Nephron progenitor cell (in vitro differentiated cells): Measurements from ENCODE around the gene FHIP1B.

Experiments
- DNase-seq: peaks from one replicate; pipeline ENCODE4 v3.0.0; 2021
- H3K27ac Mint-ChIP-seq: 2 replicates; pipeline ENCODE4 v1.8.0; 2021; ENCODE audit warnings: mild to moderate bottlenecking, moderate library complexity, mixed read lengths
- H3K27me3 Mint-ChIP-seq: 2 replicates; pipeline ENCODE4 v1.8.0; 2021; ENCODE audit warnings: mild to moderate bottlenecking, low read depth, mixed read lengths; ENCODE audit not compliant: poor library complexity
- H3K36me3 Mint-ChIP-seq: 2 replicates; pipeline ENCODE4 v1.8.0; 2021; ENCODE audit warnings: low read depth, mixed read lengths
- H3K4me1 Mint-ChIP-seq: 2 replicates; pipeline ENCODE4 v1.8.0; 2021; ENCODE audit warnings: mixed read lengths
- H3K4me3 Mint-ChIP-seq: 2 replicates; pipeline ENCODE4 v1.8.0; 2021; ENCODE audit warnings: mild to moderate bottlenecking, moderate library complexity, mixed read lengths
- H3K9me3 Mint-ChIP-seq: 2 replicates; pipeline ENCODE4 v1.8.0; 2021; ENCODE audit warnings: mild to moderate bottlenecking, moderate library complexity, mixed read lengths
- TF ChIP-seq, protein P1 (sequence below): fragments of 200-600 bp; sonication (generic); IDR thresholded peaks from 2 replicates; pipeline ENCODE4 v1.5.0; 2021; ENCODE audit warnings: antibody characterized with exemption

The FHIP1B gene

GRCh38 chr11:6225024-6225423 lies 9.4 kb downstream of the FHIP1B start:
- H3K36me3 Mint-ChIP-seq: peaks cover 22% of the 10 kb centered on the region
- TF ChIP-seq, protein P1, sequence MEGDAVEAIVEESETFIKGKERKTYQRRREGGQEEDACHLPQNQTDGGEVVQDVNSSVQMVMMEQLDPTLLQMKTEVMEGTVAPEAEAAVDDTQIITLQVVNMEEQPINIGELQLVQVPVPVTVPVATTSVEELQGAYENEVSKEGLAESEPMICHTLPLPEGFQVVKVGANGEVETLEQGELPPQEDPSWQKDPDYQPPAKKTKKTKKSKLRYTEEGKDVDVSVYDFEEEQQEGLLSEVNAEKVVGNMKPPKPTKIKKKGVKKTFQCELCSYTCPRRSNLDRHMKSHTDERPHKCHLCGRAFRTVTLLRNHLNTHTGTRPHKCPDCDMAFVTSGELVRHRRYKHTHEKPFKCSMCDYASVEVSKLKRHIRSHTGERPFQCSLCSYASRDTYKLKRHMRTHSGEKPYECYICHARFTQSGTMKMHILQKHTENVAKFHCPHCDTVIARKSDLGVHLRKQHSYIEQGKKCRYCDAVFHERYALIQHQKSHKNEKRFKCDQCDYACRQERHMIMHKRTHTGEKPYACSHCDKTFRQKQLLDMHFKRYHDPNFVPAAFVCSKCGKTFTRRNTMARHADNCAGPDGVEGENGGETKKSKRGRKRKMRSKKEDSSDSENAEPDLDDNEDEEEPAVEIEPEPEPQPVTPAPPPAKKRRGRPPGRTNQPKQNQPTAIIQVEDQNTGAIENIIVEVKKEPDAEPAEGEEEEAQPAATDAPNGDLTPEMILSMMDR: no peak
- no peak overlapping the region for H3K27ac Mint-ChIP-seq
- H3K9me3 Mint-ChIP-seq: no peaks in the 10 kb centered on the region
- H3K4me1 Mint-ChIP-seq: no peaks in the 10 kb centered on the region
- H3K27me3 Mint-ChIP-seq: no peaks in the 10 kb centered on the region
- DNase-seq: no peak
- H3K4me3 Mint-ChIP-seq: no peak overlapping the region

- TF ChIP-seq, protein P1: no peak
- no peaks in the 10 kb centered on the region for H3K4me1 Mint-ChIP-seq
Measured at GRCh38 chr11:6224421-6224820, 10.0 kb downstream of the FHIP1B start.

DNA sequence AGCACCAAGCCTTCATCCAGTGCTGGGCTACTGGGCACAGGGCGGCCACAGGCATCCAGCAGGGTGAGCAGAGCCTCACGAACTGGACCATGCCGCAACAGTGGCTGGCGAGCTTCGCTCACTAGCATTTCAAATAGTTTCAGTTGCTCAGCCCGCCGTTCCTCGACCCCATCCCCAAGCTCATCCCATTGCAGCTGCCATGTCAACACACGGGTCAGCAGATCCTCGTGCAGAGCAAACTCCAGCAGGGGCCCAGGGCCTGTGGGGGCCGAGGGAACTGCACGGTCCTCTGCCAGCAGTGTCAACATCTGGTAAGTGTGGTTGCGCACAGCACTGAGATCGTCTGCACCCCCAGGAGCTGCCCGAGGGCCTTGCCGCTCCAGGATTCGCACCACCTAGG lies 10.6 kb downstream of the FHIP1B start:
- Mint-ChIP-seq H3K27ac (no peak overlapping the region), H3K27me3 (no peaks in the 10 kb centered on the region), H3K4me1 (no peaks in the 10 kb centered on the region), H3K9me3 (no peaks in the 10 kb centered on the region), H3K4me3 (no peak overlapping the region), H3K36me3 (peaks cover 26% of the 10 kb centered on the region)
- TF ChIP-seq, protein P1: no peak
- DNase-seq: no peak

More at GRCh38 chr11:6224421-6224820, 10.0 kb downstream of the FHIP1B start:
- no peak for DNase-seq
- no peak overlapping the region for H3K4me3 Mint-ChIP-seq
- H3K27me3 Mint-ChIP-seq: no peaks in the 10 kb centered on the region
- H3K36me3 Mint-ChIP-seq: peaks cover 25% of the 10 kb centered on the region
- H3K9me3 Mint-ChIP-seq: no peaks in the 10 kb centered on the region
- H3K27ac Mint-ChIP-seq: no peak overlapping the region

DNA sequence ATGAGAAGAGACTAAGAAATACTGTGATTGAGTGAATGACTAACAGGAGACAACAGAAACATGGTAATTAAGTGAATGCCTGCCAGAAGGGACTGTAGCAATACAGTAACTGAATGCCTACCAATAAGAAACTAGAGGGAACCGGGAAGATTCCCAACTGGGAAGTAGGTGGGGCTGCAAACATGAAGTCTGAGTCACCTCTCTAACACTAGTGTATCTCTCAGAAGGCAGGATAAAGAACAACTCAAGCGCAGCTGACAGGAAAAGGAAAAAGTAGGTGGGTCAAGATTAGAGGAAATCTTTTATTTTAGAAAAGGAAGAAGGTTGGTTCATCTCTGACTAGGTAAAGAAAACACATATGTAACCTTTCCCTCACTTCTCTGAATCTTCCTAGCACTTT lies 15.1 kb downstream of the FHIP1B start:
- H3K36me3 Mint-ChIP-seq: peaks cover 34% of the 10 kb centered on the region
- no peak overlapping the region for H3K4me3 Mint-ChIP-seq

DNA sequence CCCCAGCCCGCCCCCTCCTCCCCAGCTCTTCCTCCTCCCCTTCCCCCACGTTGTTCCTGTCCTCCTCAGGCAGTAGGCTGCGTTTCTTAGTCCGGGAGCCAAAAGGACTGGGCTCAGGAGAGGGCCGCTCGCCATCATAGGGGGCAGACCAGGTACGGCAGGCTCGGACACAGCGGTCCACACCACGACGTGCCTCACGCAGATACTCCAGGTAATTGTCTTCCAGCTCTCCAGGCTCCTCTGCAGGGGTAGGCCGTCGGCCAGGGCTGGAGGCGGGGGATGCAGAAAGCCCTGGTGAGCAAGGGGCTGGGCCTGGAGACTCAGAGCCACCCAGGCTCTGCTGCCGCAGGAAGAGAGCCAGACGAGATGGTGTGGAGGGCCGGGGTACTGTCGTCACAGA lies 16.7 kb downstream of the FHIP1B start:
- DNase-seq: no peak
- Mint-ChIP-seq H3K27me3 (no peaks in the 10 kb centered on the region), H3K36me3 (peaks cover 34% of the 10 kb centered on the region), H3K9me3 (no peaks in the 10 kb centered on the region), H3K4me3 (no peak overlapping the region), H3K4me1 (no peaks in the 10 kb centered on the region), H3K27ac (no peak overlapping the region)
- TF ChIP-seq, protein P1: no peak

More for the DNA sequence above, 15.1 kb downstream of the FHIP1B start:
- H3K9me3 Mint-ChIP-seq: no peaks in the 10 kb centered on the region
- H3K4me1 Mint-ChIP-seq: no peaks in the 10 kb centered on the region
- TF ChIP-seq, protein P1: no peak
- H3K27ac Mint-ChIP-seq: no peak overlapping the region
- DNase-seq: no peak
- no peaks in the 10 kb centered on the region for H3K27me3 Mint-ChIP-seq

DNA sequence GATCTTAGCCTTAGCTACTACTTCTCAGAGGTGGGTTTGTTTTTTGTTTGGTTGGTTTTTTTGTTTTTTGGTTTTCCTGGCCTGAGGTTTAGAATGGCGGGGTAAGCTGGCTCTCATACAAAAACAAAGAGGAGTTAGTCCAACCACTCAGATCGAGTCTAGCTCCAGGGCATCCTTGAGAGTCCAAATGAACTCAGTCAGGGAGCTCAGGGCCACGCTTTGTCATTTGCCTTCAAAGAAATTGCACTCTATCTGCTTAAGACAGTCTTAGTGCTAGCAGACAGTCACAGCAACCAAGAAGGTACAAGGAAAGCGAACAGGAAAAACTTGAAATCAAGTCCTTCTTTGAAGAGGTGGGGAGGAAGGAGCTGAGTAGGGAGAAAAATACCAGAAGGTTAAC lies 17.9 kb downstream of the FHIP1B start:
- H3K4me3 Mint-ChIP-seq: no peak overlapping the region
- no peak overlapping the region for H3K27ac Mint-ChIP-seq

More for the DNA sequence above, 17.9 kb downstream of the FHIP1B start:
- Mint-ChIP-seq H3K9me3 (no peaks in the 10 kb centered on the region), H3K4me1 (no peaks in the 10 kb centered on the region), H3K27me3 (no peaks in the 10 kb centered on the region), H3K36me3 (peaks cover 34% of the 10 kb centered on the region)
- DNase-seq: no peak
- TF ChIP-seq, protein P1: no peak
